ENCODE measurements around the gene COG1. TPM values are rescaled to one million over a fixed set of nuclear protein-coding genes. Genes with fewer than 3 reads are reported as not detected.

The COG1 gene
- total and polyA plus RNA-seq, 7 donors: 17.5 to 33.5 (median 19.2) TPM

DNA sequence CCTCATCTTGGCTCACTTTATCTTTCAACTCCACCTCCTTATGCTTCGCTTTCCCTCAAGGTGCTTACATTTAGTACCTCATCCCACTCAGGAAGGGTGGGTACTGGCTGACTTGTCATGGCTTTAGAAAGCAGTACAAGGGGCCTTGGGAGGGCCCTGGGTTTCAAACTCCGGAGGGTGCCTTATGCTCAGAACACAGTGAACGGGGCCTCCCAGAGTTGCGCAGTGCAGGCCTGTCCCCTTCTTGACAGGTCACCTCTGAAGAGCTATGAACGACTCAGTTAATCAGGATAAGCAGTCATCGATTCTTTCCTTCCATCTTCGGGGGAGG is 6.0 kb downstream of the COG1 start:
- no peak for DNase-seq
- intact Hi-C loops (cut with DNase I): no loop called here
- Histone ChIP-seq H3K4me1 (peaks cover 0 to 12% (median 9%) of the 10 kb centered on the region in 4 donors), H3K36me3 (peaks cover 25 to 78% (median 64%) of the 10 kb centered on the region in 4 donors), H3K27me3 (no peaks in the 10 kb centered on the region), H3K27ac (no peak overlapping the region), H3K4me3 (no peak overlapping the region), H3K9me3 (no peaks in the 10 kb centered on the region)
- TF ChIP-seq, protein P1, sequence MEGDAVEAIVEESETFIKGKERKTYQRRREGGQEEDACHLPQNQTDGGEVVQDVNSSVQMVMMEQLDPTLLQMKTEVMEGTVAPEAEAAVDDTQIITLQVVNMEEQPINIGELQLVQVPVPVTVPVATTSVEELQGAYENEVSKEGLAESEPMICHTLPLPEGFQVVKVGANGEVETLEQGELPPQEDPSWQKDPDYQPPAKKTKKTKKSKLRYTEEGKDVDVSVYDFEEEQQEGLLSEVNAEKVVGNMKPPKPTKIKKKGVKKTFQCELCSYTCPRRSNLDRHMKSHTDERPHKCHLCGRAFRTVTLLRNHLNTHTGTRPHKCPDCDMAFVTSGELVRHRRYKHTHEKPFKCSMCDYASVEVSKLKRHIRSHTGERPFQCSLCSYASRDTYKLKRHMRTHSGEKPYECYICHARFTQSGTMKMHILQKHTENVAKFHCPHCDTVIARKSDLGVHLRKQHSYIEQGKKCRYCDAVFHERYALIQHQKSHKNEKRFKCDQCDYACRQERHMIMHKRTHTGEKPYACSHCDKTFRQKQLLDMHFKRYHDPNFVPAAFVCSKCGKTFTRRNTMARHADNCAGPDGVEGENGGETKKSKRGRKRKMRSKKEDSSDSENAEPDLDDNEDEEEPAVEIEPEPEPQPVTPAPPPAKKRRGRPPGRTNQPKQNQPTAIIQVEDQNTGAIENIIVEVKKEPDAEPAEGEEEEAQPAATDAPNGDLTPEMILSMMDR (IDR thresholded peaks at IDR 0.05): no peak
- TF ChIP-seq POLR2A (IDR thresholded peaks at IDR 0.05) (no peak), POLR2AphosphoS5 (IDR thresholded peaks at IDR 0.05) (no peak), EP300 (IDR thresholded peaks at IDR 0.05) (no peak)
- 93 to 94% methylated on average over 7 of the region's 7 CpGs for WGBS, 2 donors

DNA sequence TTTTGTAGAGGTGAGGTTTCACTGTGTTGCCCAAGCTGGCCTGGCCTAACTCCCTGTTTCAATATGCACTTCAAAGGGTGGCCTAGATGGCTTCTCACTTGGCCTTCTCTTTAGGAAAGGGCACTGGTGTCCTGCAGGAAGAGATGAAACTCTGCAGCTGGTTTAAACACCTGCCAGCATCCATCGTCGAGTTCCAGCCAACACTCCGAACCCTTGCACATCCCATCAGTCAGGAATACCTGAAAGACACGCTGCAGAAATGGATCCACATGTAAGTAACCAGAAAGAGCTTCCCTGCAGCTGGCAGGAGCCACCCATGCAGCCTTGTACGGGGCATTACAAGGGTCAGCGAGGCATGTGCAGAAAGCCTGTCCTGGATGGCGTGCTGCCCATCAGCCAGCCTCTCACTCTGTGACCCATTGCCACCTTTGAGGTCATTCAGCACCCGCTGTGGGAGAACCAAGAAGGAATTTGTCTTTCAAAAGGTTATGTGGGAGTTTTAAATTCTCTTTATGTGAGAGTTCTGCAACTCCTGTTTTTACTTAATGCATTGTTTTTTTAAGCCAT is 7.0 kb downstream of the COG1 start:
- Histone ChIP-seq H3K9me3 (no peaks in the 10 kb centered on the region), H3K36me3 (peaks cover 25 to 88% (median 70%) of the 10 kb centered on the region in 4 donors), H3K4me1 (peaks cover 0 to 5% (median 1%) of the 10 kb centered on the region in 4 donors), H3K4me3 (no peak overlapping the region), H3K27me3 (no peaks in the 10 kb centered on the region), H3K27ac (no peak overlapping the region)
- TF ChIP-seq POLR2A (IDR thresholded peaks at IDR 0.05) (no peak), EP300 (IDR thresholded peaks at IDR 0.05) (no peak), POLR2AphosphoS5 (IDR thresholded peaks at IDR 0.05) (no peak)
- TF ChIP-seq, protein P1 (IDR thresholded peaks at IDR 0.05): no peak
- DNase-seq: no peak
- 96 to 97% methylated on average over 8 of the region's 8 CpGs for WGBS, 2 donors
- intact Hi-C loops (cut with DNase I): no loop called here

DNA sequence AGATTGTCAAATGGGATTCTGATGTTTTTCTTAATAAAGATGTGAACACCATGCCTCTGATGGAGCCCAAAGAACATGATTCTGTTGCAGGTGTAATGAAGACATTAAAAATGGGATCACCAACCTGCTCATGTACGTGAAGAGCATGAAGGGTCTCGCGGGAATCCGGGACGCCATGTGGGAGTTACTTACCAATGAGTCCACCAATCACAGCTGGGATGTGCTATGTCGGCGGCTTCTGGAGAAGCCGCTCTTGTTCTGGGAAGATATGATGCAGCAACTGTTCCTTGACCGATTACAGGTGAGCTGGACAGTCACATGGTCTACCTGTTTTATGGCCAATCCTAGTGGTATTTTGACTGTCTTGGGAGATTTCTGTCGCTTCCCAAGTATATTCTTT is 7.6 kb downstream of the COG1 start:
- Histone ChIP-seq H3K4me3 (no peak overlapping the region), H3K4me1 (peaks cover 0 to 4% (median 0%) of the 10 kb centered on the region in 4 donors), H3K36me3 (peaks cover 25 to 94% (median 74%) of the 10 kb centered on the region in 4 donors), H3K27me3 (no peaks in the 10 kb centered on the region), H3K9me3 (no peaks in the 10 kb centered on the region), H3K27ac (no peak overlapping the region)
- intact Hi-C loops (cut with DNase I): no loop called here
- TF ChIP-seq POLR2A (IDR thresholded peaks at IDR 0.05) (no peak), POLR2AphosphoS5 (IDR thresholded peaks at IDR 0.05) (no peak), EP300 (IDR thresholded peaks at IDR 0.05) (no peak)
- TF ChIP-seq, protein P1 (IDR thresholded peaks at IDR 0.05): no peak
- 88 to 93% methylated on average over 10 of the region's 10 CpGs for WGBS, 2 donors
- no peak for DNase-seq

DNA sequence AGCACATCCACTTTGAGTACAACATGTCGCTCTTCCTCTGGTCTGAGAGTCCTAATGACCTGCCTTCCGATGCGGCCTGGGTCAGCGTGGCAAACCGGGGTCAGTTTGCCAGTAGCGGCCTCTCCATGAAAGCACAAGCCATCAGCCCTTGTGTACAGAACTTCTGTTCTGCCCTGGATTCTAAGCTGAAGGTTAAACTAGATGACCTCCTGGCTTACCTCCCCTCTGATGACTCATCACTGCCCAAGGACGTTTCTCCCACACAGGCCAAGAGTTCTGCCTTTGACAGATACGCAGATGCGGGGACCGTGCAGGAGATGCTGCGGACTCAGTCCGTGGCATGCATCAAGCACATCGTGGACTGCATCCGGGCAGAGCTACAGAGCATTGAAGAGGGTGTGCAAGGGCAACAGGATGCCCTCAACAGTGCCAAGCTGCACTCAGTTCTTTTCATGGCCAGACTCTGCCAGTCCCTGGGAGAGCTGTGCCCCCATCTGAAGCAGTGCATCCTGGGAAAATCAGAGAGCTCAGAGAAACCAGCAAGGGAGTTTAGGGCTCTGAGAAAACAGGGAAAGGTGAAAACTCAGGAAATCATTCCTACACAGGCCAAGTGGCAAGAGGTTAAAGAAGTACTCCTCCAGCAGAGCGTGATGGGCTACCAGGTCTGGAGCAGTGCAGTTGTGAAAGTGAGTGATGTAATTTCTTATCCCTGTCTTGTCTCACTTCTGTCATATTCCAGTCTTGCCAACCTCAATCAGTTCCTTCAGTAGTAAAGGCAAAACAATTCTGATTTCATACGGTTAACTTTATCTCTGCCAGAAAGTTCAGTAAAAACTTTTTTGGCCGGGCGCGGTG is 8.6 kb downstream of the COG1 start:
- Histone ChIP-seq H3K9me3 (no peaks in the 10 kb centered on the region), H3K27ac (no peak overlapping the region), H3K4me1 (peaks cover 0 to under 1% (median 0%) of the 10 kb centered on the region in 4 donors), H3K36me3 (peaks cover 25 to 100% (median 81%) of the 10 kb centered on the region in 4 donors), H3K27me3 (no peaks in the 10 kb centered on the region), H3K4me3 (no peak overlapping the region)
- TF ChIP-seq POLR2AphosphoS5 (IDR thresholded peaks at IDR 0.05): no peak
- no peak for TF ChIP-seq EP300 (IDR thresholded peaks at IDR 0.05)
- no peak for TF ChIP-seq POLR2A (IDR thresholded peaks at IDR 0.05)
- TF ChIP-seq, protein P1 (IDR thresholded peaks at IDR 0.05): no peak
- no peak for DNase-seq
- intact Hi-C loops (cut with DNase I): no loop called here
- 88 to 90% methylated on average over 19 of the region's 19 CpGs for WGBS, 2 donors

Data from sigmoid colon (tissue), 7 donors.